ENCODE results near the gene NDEL1.

NDEL1 gene

GRCh38 chr17:8503807-8504206, 68.1 kb downstream of the NDEL1 start:
- H3K27me3 ChIP-seq (ENCODE audit: control insufficient read depth in 5 of 5, insufficient read depth in 4 of 5, low read length in 5 of 5) = no peaks in the 10 kb centered on the region
- H3K27ac ChIP-seq (ENCODE audit: low read depth, low read length) = no peak overlapping the region
- H3K4me1 ChIP-seq (ENCODE audit: control insufficient read depth in 5 of 5, insufficient read depth in 5 of 5, low read length in 5 of 5) = peaks cover 0 to 10% (median 3%) of the 10 kb centered on the region in 5 donors
- no peak overlapping the region for H3K4me3 ChIP-seq (ENCODE audit: low read depth in 1 of 5, low read length in 5 of 5)
- no peak overlapping the region for H3K9ac ChIP-seq (ENCODE audit: low read length in 5 of 5)
- H3K36me3 ChIP-seq (ENCODE audit: control insufficient read depth in 5 of 5, insufficient read depth in 5 of 5, low read length in 5 of 5) = peaks cover 6 to 62% (median 50%) of the 10 kb centered on the region in 5 donors
- no peaks in the 10 kb centered on the region for H3K9me3 ChIP-seq (ENCODE audit: control insufficient read depth in 5 of 5, low read length in 5 of 5)

- H3K27ac ChIP-seq (ENCODE audit: low read depth, low read length) = no peak overlapping the region
- no peaks in the 10 kb centered on the region for H3K27me3 ChIP-seq (ENCODE audit: control insufficient read depth in 5 of 5, insufficient read depth in 4 of 5, low read length in 5 of 5)
- H3K4me3 ChIP-seq (ENCODE audit: low read depth in 1 of 5, low read length in 5 of 5) = no peak overlapping the region
- peaks cover 0 to 10% (median 3%) of the 10 kb centered on the region in 5 donors for H3K4me1 ChIP-seq (ENCODE audit: control insufficient read depth in 5 of 5, insufficient read depth in 5 of 5, low read length in 5 of 5)
- no peak overlapping the region for H3K9ac ChIP-seq (ENCODE audit: low read length in 5 of 5)
- H3K9me3 ChIP-seq (ENCODE audit: control insufficient read depth in 5 of 5, low read length in 5 of 5) = no peaks in the 10 kb centered on the region
- H3K36me3 ChIP-seq (ENCODE audit: control insufficient read depth in 5 of 5, insufficient read depth in 5 of 5, low read length in 5 of 5) = peaks cover 4 to 62% (median 50%) of the 10 kb centered on the region in 5 donors
Measured at GRCh38 chr17:8504460-8505207, 69.0 kb downstream of the NDEL1 start.

- Histone ChIP-seq H3K36me3 (ENCODE audit: control insufficient read depth in 5 of 5, insufficient read depth in 5 of 5, low read length in 5 of 5) (peaks cover 4 to 53% (median 42%) of the 10 kb centered on the region in 5 donors), H3K9me3 (ENCODE audit: control insufficient read depth in 5 of 5, low read length in 5 of 5) (no peaks in the 10 kb centered on the region), H3K27me3 (ENCODE audit: control insufficient read depth in 5 of 5, insufficient read depth in 4 of 5, low read length in 5 of 5) (no peaks in the 10 kb centered on the region), H3K4me1 (ENCODE audit: control insufficient read depth in 5 of 5, insufficient read depth in 5 of 5, low read length in 5 of 5) (peaks cover 0 to 10% (median 3%) of the 10 kb centered on the region in 5 donors), H3K27ac (ENCODE audit: low read depth, low read length) (no peak overlapping the region), H3K4me3 (ENCODE audit: low read depth in 1 of 5, low read length in 5 of 5) (peak overlapping the region in 3 of 5 donors; percentile 28 to 47 (median 38)), H3K9ac (ENCODE audit: low read length in 5 of 5) (no peak overlapping the region)
Measured at GRCh38 chr17:8506145-8506544, 70.5 kb downstream of the NDEL1 start.

GRCh38 chr17:8514801-8515200, 79.1 kb downstream of the NDEL1 start:
- peaks cover 32 to 61% (median 56%) of the 10 kb centered on the region in 5 donors for H3K36me3 ChIP-seq (ENCODE audit: control insufficient read depth in 5 of 5, insufficient read depth in 5 of 5, low read length in 5 of 5)
- no peak overlapping the region for H3K9ac ChIP-seq (ENCODE audit: low read length in 5 of 5)
- no peak overlapping the region for H3K4me3 ChIP-seq (ENCODE audit: low read depth in 1 of 5, low read length in 5 of 5)
- H3K9me3 ChIP-seq (ENCODE audit: control insufficient read depth in 5 of 5, low read length in 5 of 5) = no peaks in the 10 kb centered on the region
- no peaks in the 10 kb centered on the region for H3K27me3 ChIP-seq (ENCODE audit: control insufficient read depth in 5 of 5, insufficient read depth in 4 of 5, low read length in 5 of 5)
- no peak overlapping the region for H3K27ac ChIP-seq (ENCODE audit: low read depth, low read length)
- peaks cover 0 to 6% (median 4%) of the 10 kb centered on the region in 5 donors for H3K4me1 ChIP-seq (ENCODE audit: control insufficient read depth in 5 of 5, insufficient read depth in 5 of 5, low read length in 5 of 5)

Data from subcutaneous abdominal adipose tissue (tissue), 5 donors.